Measurements from ENCODE around the gene PROSER3.

PROSER3 gene

GRCh38 chr19:35750167-35750566 is 7.8 kb upstream of the PROSER3 start:
- no peak for ATAC-seq
- TF ChIP-seq ZFP3 (CRISPR knock-in tag; IDR thresholded peaks at IDR 0.05) (no peak), PPARA (CRISPR knock-in tag; IDR thresholded peaks at IDR 0.05; ENCODE audit: borderline replicate concordance) (no peak)

GRCh38 chr19:35751839-35752745 is 5.9 kb upstream of the PROSER3 start:
- no peak for ATAC-seq
- TF ChIP-seq ISL1 (CRISPR knock-in tag; IDR thresholded peaks at IDR 0.05) (no peak), POU6F1 (CRISPR knock-in tag; IDR thresholded peaks at IDR 0.05; ENCODE audit: borderline replicate concordance, low read depth) (no peak), TSHZ2 (CRISPR knock-in tag; IDR thresholded peaks at IDR 0.05) (no peak), CREB5 (CRISPR knock-in tag; IDR thresholded peaks at IDR 0.05; ENCODE audit: low read depth) (no peak), ARNTL (CRISPR knock-in tag; IDR thresholded peaks at IDR 0.05; ENCODE audit: borderline replicate concordance, low read depth) (no peak), BACH2 (CRISPR knock-in tag; IDR thresholded peaks at IDR 0.05; ENCODE audit: borderline replicate concordance) (no peak), ZC3H10 (CRISPR knock-in tag; IDR thresholded peaks at IDR 0.05) (no peak), TOX (CRISPR knock-in tag; IDR thresholded peaks at IDR 0.05; ENCODE audit: borderline replicate concordance) (no peak), ZNF8 (CRISPR knock-in tag; IDR thresholded peaks at IDR 0.05) (no peak), ZFP30 (CRISPR knock-in tag; IDR thresholded peaks at IDR 0.05) (no peak), CSRNP3 (CRISPR knock-in tag; IDR thresholded peaks at IDR 0.05) (no peak), CSDC2 (CRISPR knock-in tag; IDR thresholded peaks at IDR 0.05) (no peak), PATZ1 (CRISPR knock-in tag; IDR thresholded peaks at IDR 0.05; ENCODE audit: borderline replicate concordance) (no peak), TCF4 (CRISPR knock-in tag; IDR thresholded peaks at IDR 0.05; ENCODE audit: borderline replicate concordance) (no peak), ZNF565 (CRISPR knock-in tag; conservative IDR thresholded peaks at IDR 0.05; ENCODE audit: low read depth) (no peak), ZNF70 (CRISPR knock-in tag; IDR thresholded peaks at IDR 0.05) (no peak), ZFP3 (CRISPR knock-in tag; IDR thresholded peaks at IDR 0.05) (no peak), ESRRG (CRISPR knock-in tag; IDR thresholded peaks at IDR 0.05) (no peak), PPARA (CRISPR knock-in tag; IDR thresholded peaks at IDR 0.05; ENCODE audit: borderline replicate concordance) (no peak)

GRCh38 chr19:35752746-35753350 is 5.1 kb upstream of the PROSER3 start:
- ATAC-seq: no peak
- no peak for TF ChIP-seq GLIS3 (CRISPR knock-in tag; IDR thresholded peaks at IDR 0.05)
- TF ChIP-seq TCF4 (CRISPR knock-in tag; IDR thresholded peaks at IDR 0.05; ENCODE audit: borderline replicate concordance): no peak
- TF ChIP-seq ZFP3 (CRISPR knock-in tag; IDR thresholded peaks at IDR 0.05): no peak
- TF ChIP-seq ZFP30 (CRISPR knock-in tag; IDR thresholded peaks at IDR 0.05): no peak
- TF ChIP-seq TSHZ2 (CRISPR knock-in tag; IDR thresholded peaks at IDR 0.05): no peak
- no peak for TF ChIP-seq OSR1 (CRISPR knock-in tag; IDR thresholded peaks at IDR 0.05)
- TF ChIP-seq ZNF8 (CRISPR knock-in tag; IDR thresholded peaks at IDR 0.05): no peak
- no peak for TF ChIP-seq TOX (CRISPR knock-in tag; IDR thresholded peaks at IDR 0.05; ENCODE audit: borderline replicate concordance)
- no peak for TF ChIP-seq PATZ1 (CRISPR knock-in tag; IDR thresholded peaks at IDR 0.05; ENCODE audit: borderline replicate concordance)

All from SK-N-SH treated with all-trans-retinoic acid at 6 μM for 48 hours (cell line).